Fibroblast of the aortic adventitia (primary cell): ENCODE results near the gene MAD1L1. TPM values are rescaled to one million over a fixed set of nuclear protein-coding genes. Genes with fewer than 3 reads are reported as not detected.

Experiments
- DNase-seq: peaks from one replicate; pipeline ENCODE4 v3.0.0-alpha.2; 2010; ENCODE audit warnings: low read depth
- H3K4me3 ChIP-seq: 2 replicates; pipeline ENCODE4 v1.5.1; 2011; ENCODE audit warnings: low read depth, mild to moderate bottlenecking, control low read depth, low read length, moderate library complexity
- CTCF ChIP-seq: IDR thresholded peaks from 2 replicates; pipeline ENCODE4 v1.5.1; 2011; ENCODE audit warnings: mild to moderate bottlenecking, low read length, control low read depth, inconsistent platforms; ENCODE audit not compliant: insufficient read depth
- total RNA-seq: library from RNA; depleted of rRNA; stranded (reverse); fragments of >200 nt; gene quantifications from 2 replicates; pipeline ENCODE4 v1.2.3, GENCODE V29; 2012; ENCODE audit warnings: low replicate concordance

Gene MAD1L1
- total RNA-seq, 1 donor, result 22.9 TPM

GRCh38 chr7:1814089-1814811 lies 418.5 kb downstream of the MAD1L1 start:
- DNase-seq, result no peak
- H3K4me3 ChIP-seq, result no peak overlapping the region
- no peak for TF ChIP-seq CTCF

GRCh38 chr7:1813394-1814088 lies 419.2 kb downstream of the MAD1L1 start:
- no peak overlapping the region for H3K4me3 ChIP-seq
- TF ChIP-seq CTCF, result no peak
- no peak for DNase-seq

- no peak overlapping the region for H3K4me3 ChIP-seq
- no peak for DNase-seq
- TF ChIP-seq CTCF, result peak; percentile 39
Measured at GRCh38 chr7:1812509-1813393, 420.0 kb downstream of the MAD1L1 start.

- no peak for TF ChIP-seq CTCF
- DNase-seq, result no peak
- no peak overlapping the region for H3K4me3 ChIP-seq
Measured at GRCh38 chr7:1811850-1812508, 420.8 kb downstream of the MAD1L1 start.

- DNase-seq, result peak; percentile 50
- no peak overlapping the region for H3K4me3 ChIP-seq
Measured at GRCh38 chr7:1810961-1811849, 421.5 kb downstream of the MAD1L1 start.

More at GRCh38 chr7:1810961-1811849, 421.5 kb downstream of the MAD1L1 start:
- TF ChIP-seq CTCF, result no peak
